DOHH2 (cell line): ENCODE data around the gene MORN5.

Experiments used
- H3F3A ChIP-seq: fragments of 200-600 bp; sonication (generic), shearing (Covaris generic); 2 replicates; pipeline ENCODE4 v1.6.0; 2016; ENCODE audit warnings: antibody characterized with exemption, mild to moderate bottlenecking; ENCODE audit not compliant: control insufficient read depth, insufficient read depth
- H3K27ac ChIP-seq: fragments of 200-600 bp; sonication (generic); 2 replicates; pipeline ENCODE4 v1.5.1; 2014; ENCODE audit warnings: low read depth, mild to moderate bottlenecking, low read length, moderate library complexity
- H3K27me3 ChIP-seq: fragments of 200-600 bp; sonication (generic); 2 replicates; pipeline ENCODE4 v1.6.1; 2014; ENCODE audit warnings: mild to moderate bottlenecking, low read length, mixed read lengths; ENCODE audit not compliant: control insufficient read depth
- H3K36me3 ChIP-seq: fragments of 200-600 bp; sonication (generic); 2 replicates; pipeline ENCODE4 v1.6.1; 2014; ENCODE audit warnings: mild to moderate bottlenecking, low read length, moderate library complexity, mixed read lengths; ENCODE audit not compliant: control insufficient read depth
- H3K4me1 ChIP-seq: fragments of 200-600 bp; sonication (generic); 2 replicates; pipeline ENCODE4 v1.6.1; 2014; ENCODE audit warnings: mild to moderate bottlenecking, low read length, mixed read lengths; ENCODE audit not compliant: control insufficient read depth
- H3K4me2 ChIP-seq: fragments of 200-600 bp; sonication (generic); 2 replicates; pipeline ENCODE4 v1.6.0; 2014; ENCODE audit warnings: mild to moderate bottlenecking, low read length, moderate library complexity
- H3K4me3 ChIP-seq: fragments of 200-600 bp; sonication (generic); 2 replicates; pipeline ENCODE4 v1.5.1; 2014; ENCODE audit warnings: mild to moderate bottlenecking, low read length, mixed read lengths
- H3K79me2 ChIP-seq: fragments of 200-600 bp; sonication (generic); 2 replicates; pipeline ENCODE4 v1.6.1; 2014; ENCODE audit warnings: mild to moderate bottlenecking, low read length, mixed read lengths; ENCODE audit not compliant: control insufficient read depth
- H3K9me2 ChIP-seq: fragments of 200-600 bp; sonication (generic); replicated peaks from 2 replicates; pipeline ENCODE4 v1.6.1; 2014; ENCODE audit warnings: mild to moderate bottlenecking, low read length, mixed read lengths; ENCODE audit not compliant: control insufficient read depth
- H3K9me3 ChIP-seq: fragments of 200-600 bp; sonication (generic); 2 replicates; pipeline ENCODE4 v1.6.1; 2014; ENCODE audit warnings: antibody characterized with exemption, low read length, mixed read lengths; ENCODE audit not compliant: control insufficient read depth, insufficient read depth
- H4K20me1 ChIP-seq: fragments of 200-600 bp; sonication (generic); 2 replicates; pipeline ENCODE4 v1.6.0; 2014; ENCODE audit warnings: low read depth, mild to moderate bottlenecking, antibody characterized with exemption, low read length, moderate library complexity; ENCODE audit not compliant: control insufficient read depth, insufficient read depth
- CTCF ChIP-seq: fragments of 200-600 bp; sonication (generic); IDR thresholded peaks from one replicate; pipeline ENCODE4 v1.5.1; 2014; ENCODE audit warnings: antibody characterized with exemption, mild to moderate bottlenecking, low read depth, low read length; ENCODE audit not compliant: poor library complexity, severe bottlenecking
- EZH2phosphoT487 ChIP-seq: fragments of 200-600 bp; sonication (generic); IDR thresholded peaks from 2 replicates; pipeline ENCODE4 v1.6.1; 2017; ENCODE audit warnings: borderline replicate concordance, mild to moderate bottlenecking, antibody characterized with exemption, low read length, moderate library complexity, mixed read lengths

The MORN5 gene

GRCh38 chr9:122225312-122226141 is 65.8 kb downstream of the MORN5 start:
- Histone ChIP-seq H3K4me2 (no peak overlapping the region), H3K4me1 (no peaks in the 10 kb centered on the region), H3K4me3 (no peak overlapping the region), H3K79me2 (no peaks in the 10 kb centered on the region), H3K9me3 (no peaks in the 10 kb centered on the region), H3F3A (no peaks in the 10 kb centered on the region), H3K27me3 (peaks cover 30% of the 10 kb centered on the region), H3K27ac (no peak overlapping the region), H3K36me3 (no peaks in the 10 kb centered on the region), H3K9me2 (no peaks in the 10 kb centered on the region), H4K20me1 (no peaks in the 10 kb centered on the region)
- TF ChIP-seq CTCF (no peak), EZH2phosphoT487 (no peak)

- H3K9me3 ChIP-seq = no peaks in the 10 kb centered on the region
- H3K4me2 ChIP-seq = no peak overlapping the region
- H3K9me2 ChIP-seq = no peaks in the 10 kb centered on the region
- H3F3A ChIP-seq = no peaks in the 10 kb centered on the region
- H3K36me3 ChIP-seq = no peaks in the 10 kb centered on the region
- no peaks in the 10 kb centered on the region for H3K79me2 ChIP-seq
- H3K4me3 ChIP-seq = no peak overlapping the region
- H3K4me1 ChIP-seq = no peaks in the 10 kb centered on the region
- H3K27me3 ChIP-seq = peaks cover 25% of the 10 kb centered on the region
- no peak overlapping the region for H3K27ac ChIP-seq
- H4K20me1 ChIP-seq = no peaks in the 10 kb centered on the region
- no peak for TF ChIP-seq EZH2phosphoT487
- no peak for TF ChIP-seq CTCF
Observed at GRCh38 chr9:122226142-122226757, 66.5 kb downstream of the MORN5 start.

- Histone ChIP-seq H3K4me3 (no peak overlapping the region), H3K27ac (no peak overlapping the region), H3K9me2 (no peaks in the 10 kb centered on the region), H3K36me3 (no peaks in the 10 kb centered on the region), H3K27me3 (peaks cover 24% of the 10 kb centered on the region), H3K4me1 (no peaks in the 10 kb centered on the region), H3K79me2 (no peaks in the 10 kb centered on the region), H3F3A (no peaks in the 10 kb centered on the region), H4K20me1 (no peaks in the 10 kb centered on the region), H3K4me2 (no peak overlapping the region), H3K9me3 (no peaks in the 10 kb centered on the region)
- no peak for TF ChIP-seq EZH2phosphoT487
- TF ChIP-seq CTCF = no peak
Observed at GRCh38 chr9:122226758-122227574, 67.3 kb downstream of the MORN5 start.
